ENCODE measurements around the gene VPREB3.

DNA sequence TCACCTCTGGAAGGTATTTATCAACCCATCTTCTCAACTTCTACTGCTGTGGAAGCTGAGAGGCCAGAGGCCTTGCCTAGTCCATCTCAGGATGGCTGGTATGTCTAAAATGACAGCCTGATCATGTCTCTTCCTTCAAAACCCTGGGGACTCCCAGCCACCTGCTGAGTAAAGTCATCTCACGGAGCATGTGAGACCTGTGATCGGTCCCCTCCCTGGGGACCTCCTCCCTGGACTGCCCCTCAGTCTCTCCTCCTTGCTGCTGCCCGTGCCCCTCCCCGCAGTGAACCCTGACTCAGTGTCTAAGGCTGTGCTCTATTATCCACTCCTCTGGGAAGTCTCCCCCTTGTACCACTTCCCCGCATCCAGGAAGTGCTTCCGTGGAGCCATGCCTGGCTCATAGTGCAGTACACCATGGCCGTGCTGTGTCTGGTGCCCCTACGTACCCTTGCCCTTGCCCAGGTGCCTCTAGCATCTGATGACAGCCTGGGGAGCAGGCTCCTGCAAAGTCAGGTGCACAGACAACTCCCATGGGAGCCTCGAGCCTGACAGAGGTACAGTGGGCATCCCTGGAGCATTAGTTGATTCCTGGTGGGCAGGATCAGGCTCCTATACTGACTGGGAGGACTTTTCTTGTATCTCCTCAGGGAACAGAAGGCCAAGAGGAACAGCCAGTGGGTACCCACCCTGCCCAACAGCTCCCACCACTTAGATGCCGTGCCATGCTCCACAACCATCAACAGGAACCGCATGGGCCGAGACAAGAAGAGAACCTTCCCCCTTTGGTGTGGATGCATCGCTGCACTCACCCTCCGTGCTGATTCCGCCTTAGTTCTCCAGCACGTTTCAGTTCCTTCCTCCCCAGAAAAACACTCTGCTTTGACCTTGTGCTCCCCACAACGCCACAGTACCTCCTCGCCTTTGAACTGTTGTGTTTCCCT is 46.3 kb upstream of the VPREB3 start:
- TF ChIP-seq, protein P1, sequence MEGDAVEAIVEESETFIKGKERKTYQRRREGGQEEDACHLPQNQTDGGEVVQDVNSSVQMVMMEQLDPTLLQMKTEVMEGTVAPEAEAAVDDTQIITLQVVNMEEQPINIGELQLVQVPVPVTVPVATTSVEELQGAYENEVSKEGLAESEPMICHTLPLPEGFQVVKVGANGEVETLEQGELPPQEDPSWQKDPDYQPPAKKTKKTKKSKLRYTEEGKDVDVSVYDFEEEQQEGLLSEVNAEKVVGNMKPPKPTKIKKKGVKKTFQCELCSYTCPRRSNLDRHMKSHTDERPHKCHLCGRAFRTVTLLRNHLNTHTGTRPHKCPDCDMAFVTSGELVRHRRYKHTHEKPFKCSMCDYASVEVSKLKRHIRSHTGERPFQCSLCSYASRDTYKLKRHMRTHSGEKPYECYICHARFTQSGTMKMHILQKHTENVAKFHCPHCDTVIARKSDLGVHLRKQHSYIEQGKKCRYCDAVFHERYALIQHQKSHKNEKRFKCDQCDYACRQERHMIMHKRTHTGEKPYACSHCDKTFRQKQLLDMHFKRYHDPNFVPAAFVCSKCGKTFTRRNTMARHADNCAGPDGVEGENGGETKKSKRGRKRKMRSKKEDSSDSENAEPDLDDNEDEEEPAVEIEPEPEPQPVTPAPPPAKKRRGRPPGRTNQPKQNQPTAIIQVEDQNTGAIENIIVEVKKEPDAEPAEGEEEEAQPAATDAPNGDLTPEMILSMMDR (IDR thresholded peaks at IDR 0.05; ENCODE audit: control extremely low read depth in 1 of 3, insufficient read depth in 1 of 3, low read depth in 1 of 3, low read length in 3 of 3) = no peak
- TF ChIP-seq CHD2 (IDR thresholded peaks at IDR 0.05; ENCODE audit: low read length) = no peak
- no peak for TF ChIP-seq BRCA1 (IDR thresholded peaks at IDR 0.05; ENCODE audit: low read depth, low read length)
- TF ChIP-seq POLR2AphosphoS5 (IDR thresholded peaks at IDR 0.05; ENCODE audit: low read depth, low read length) = no peak
- TF ChIP-seq SP2 (IDR thresholded peaks at IDR 0.05; ENCODE audit: low read length) = no peak
- no peak for TF ChIP-seq ASH2L (IDR thresholded peaks at IDR 0.05; ENCODE audit: low read length)
- TF ChIP-seq POLR2A (IDR thresholded peaks at IDR 0.05; ENCODE audit: control extremely low read depth in 1 of 2, low read depth in 2 of 2, low read length in 2 of 2) = no peak
- TF ChIP-seq BCL11A (IDR thresholded peaks at IDR 0.05; ENCODE audit: low read depth in 2 of 2, low read length in 2 of 2) = no peak
- no peak for TF ChIP-seq KDM5A (IDR thresholded peaks at IDR 0.05; ENCODE audit: low read length)
- no peak for TF ChIP-seq TAF1 (IDR thresholded peaks at IDR 0.05; ENCODE audit: low read depth, low read length)
- no peak for TF ChIP-seq EP300 (IDR thresholded peaks at IDR 0.05; ENCODE audit: borderline replicate concordance in 1 of 2, low read depth in 2 of 2, low read length in 2 of 2)
